ENCODE measurements around the gene CRTC3. TPM values are rescaled to one million over a fixed set of nuclear protein-coding genes. Genes with fewer than 3 reads are reported as not detected.

The CRTC3 gene
- total and polyA plus RNA-seq, 2 of the 4 experiments (the other 2 are of a cell fraction) = 4.7 to 14.8 TPM

DNA sequence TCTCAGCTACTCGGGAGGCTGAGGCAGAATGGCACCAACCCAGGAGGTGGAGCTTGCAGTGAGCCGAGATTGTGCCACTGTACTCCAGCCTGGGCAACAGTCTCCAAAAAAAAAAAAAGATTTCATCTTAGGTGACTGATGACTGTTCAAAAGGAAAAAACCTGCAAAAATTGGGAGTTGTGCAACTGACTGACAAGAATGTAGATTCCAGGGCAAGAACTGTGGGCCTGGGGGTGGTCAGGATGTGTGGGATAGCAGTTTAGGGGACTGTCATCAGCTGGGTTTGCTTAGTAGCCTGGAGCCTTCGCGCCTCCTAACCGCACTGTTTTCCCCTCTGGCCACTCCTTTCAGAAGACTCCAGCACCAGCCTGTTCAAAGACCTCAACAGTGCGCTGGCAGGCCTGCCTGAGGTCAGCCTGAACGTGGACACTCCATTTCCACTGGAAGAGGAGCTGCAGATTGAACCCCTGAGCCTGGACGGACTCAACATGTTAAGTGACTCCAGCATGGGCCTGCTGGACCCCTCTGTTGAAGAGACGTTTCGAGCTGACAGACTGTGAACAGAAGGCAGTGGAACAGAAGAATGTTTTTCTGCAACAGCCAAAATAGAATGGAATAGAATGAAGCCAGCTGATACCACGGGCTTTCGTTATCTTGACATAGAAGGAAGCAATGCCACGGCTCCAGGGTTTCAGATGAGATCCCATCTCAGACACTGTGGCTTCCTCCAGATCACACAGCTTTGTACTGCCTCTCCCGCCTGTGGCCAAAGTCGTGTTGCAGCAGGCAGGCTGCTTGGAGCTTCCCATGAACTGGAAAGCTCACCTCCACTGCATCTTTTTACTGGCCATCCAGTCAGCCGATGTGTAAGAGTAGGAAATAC is 112.1 kb downstream of the CRTC3 start (continued):
- TF ChIP-seq, protein P1, sequence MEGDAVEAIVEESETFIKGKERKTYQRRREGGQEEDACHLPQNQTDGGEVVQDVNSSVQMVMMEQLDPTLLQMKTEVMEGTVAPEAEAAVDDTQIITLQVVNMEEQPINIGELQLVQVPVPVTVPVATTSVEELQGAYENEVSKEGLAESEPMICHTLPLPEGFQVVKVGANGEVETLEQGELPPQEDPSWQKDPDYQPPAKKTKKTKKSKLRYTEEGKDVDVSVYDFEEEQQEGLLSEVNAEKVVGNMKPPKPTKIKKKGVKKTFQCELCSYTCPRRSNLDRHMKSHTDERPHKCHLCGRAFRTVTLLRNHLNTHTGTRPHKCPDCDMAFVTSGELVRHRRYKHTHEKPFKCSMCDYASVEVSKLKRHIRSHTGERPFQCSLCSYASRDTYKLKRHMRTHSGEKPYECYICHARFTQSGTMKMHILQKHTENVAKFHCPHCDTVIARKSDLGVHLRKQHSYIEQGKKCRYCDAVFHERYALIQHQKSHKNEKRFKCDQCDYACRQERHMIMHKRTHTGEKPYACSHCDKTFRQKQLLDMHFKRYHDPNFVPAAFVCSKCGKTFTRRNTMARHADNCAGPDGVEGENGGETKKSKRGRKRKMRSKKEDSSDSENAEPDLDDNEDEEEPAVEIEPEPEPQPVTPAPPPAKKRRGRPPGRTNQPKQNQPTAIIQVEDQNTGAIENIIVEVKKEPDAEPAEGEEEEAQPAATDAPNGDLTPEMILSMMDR (conservative IDR thresholded peaks at IDR 0.05; ENCODE audit: low read depth, low read length) = no peak
